ENCODE data around the gene RABGAP1L.
"Not testable (repeated sequence)": the region's sequence is repeated elsewhere in the genome, so short reads cannot be mapped to it uniquely, and the experiment has no call there.

Gene RABGAP1L

GRCh38 chr1:174244017-174244416 lies 84.7 kb downstream of the RABGAP1L start:
- no peak for DNase-seq

- no peak for DNase-seq
These were observed 88.2 kb downstream of the RABGAP1L start for GRCh38 chr1:174247472-174247871.

GRCh38 chr1:174248041-174248440 lies 88.7 kb downstream of the RABGAP1L start:
- DNase-seq, result no peak

GRCh38 chr1:174256386-174256785 lies 97.1 kb downstream of the RABGAP1L start:
- DNase-seq, result not testable (repeated sequence)

DNA sequence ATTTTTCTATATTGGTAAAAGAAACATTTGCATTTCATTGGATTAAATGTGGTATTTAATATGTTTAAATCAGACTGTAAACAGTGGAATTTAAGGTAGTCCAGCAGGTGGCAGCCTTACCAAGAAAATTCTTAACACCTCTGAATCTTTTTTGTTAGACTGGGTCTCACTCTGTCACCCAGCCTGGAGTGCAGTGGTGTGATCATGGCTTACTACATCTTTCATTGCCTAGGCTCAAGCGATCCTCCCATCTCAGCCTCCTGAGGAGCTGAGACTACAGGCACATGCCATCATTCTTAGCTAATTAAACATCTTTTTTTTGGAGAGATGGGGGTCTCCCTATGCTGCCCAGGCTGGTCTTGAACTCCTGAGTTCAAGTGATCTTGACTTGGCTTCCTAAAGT lies 98.8 kb downstream of the RABGAP1L start:
- peak; percentile 46 for DNase-seq

GRCh38 chr1:174262349-174263241 lies 103.3 kb downstream of the RABGAP1L start:
- peak; percentile 45 for DNase-seq

DNA sequence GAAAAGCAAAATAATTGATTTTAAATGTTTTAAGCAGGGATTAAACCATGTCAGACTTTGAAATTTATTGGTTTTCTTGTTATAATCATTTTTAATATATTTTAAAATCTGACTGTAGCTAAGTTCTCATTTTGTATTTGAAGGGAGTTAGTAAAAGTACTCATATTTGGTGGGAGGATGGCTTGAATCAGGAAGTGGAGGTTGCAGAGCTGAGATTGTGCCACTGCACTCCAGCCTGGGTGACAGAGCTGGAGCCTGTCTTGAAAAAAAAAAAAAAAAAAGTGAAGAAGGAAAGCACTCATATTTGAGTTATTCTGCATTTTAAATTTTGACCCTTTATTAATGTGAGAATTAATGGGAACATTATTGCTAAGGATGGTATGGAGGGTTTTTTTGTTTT lies 106.0 kb downstream of the RABGAP1L start:
- no peak for DNase-seq

DNA sequence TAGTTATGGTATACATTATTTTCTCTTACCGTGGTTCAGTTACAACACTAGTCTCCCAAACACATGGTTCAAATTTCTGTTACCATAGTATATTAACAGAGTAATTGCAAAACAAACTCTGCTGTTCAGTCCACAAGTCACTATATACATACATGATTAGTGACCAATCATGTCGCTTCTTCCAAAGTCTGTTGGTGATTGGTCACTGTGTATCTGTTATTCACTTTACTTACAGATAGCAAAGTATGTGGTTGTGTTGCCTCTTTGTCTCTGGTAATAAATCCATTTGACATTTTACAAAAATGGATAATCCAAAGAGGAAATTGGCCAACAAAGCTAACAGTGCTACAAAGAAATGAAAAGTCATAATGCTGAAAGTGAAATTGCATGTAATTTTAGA lies 107.2 kb downstream of the RABGAP1L start:
- no peak for DNase-seq

GRCh38 chr1:174266991-174267612 lies 107.8 kb downstream of the RABGAP1L start:
- no peak for DNase-seq

DNA sequence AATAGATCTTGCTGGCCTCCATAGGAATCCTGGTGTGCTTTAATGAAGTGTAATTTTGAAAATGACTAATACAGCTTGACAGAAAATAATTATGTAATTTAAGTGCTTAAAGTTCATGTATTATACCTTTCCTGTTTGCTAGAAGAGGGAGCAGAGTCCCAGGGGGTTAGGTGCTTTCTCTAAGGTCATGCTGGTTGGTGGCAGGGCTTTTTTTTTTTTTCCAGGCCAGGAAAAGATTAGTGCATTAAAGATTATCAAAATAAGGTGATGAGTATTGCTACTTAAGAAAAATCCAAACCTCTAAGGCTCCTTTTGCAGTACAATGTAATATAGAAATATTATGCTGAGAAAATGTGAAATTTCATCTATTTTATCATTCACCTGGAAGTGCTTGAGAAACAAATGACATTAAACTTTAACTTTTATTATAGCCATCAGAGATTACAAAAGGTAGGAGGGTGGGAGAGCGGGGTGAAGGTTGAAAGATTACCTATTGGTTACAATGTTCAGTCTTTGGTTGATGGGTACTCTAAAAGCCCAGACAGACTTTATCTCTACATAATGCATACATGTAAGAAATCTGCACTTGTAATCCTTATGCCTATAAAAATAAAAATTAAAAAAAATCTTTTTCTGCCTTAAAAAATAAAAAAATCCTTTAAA lies 110.8 kb downstream of the RABGAP1L start:
- DNase-seq, result no peak

DNA sequence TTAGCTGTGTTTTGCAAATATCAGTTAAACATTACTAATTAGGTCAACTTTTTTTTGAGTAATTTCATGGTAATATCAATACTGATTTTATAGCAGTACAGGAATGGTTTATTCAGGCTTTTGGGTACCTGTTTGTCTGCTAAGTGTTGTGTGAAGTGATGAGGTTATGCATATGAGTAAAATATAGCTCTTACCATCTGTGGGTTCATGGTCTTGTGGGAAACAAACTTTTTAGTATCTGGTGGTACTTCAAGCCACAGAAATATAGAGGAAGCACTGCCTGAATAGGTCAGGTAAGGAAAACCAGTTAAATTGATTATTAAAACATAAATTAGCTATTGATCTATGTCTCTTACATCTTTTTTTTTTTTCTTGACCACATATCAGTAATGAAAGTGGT lies 113.9 kb downstream of the RABGAP1L start:
- DNase-seq, result no peak

GRCh38 chr1:174273776-174274175 lies 114.5 kb downstream of the RABGAP1L start:
- no peak for DNase-seq

DNA sequence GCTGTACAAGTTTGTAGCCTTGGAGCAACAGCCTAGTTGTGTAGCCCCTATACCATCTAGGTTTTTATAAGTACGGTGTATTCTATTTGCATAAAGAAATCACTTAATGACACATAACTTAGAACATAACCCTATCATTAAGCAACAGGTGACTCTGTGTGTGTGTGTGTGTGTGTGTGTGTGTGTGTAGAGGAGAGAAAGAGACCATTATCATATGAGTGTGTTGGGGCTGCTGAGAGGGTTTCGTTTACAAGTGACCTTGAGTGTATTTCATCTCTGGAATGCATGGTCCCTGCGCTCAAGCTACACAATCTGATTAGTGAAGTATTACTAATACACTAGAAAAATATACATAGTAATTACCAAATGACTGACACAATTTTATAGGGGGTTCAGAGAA lies 115.1 kb downstream of the RABGAP1L start:
- DNase-seq, result no peak

DNA sequence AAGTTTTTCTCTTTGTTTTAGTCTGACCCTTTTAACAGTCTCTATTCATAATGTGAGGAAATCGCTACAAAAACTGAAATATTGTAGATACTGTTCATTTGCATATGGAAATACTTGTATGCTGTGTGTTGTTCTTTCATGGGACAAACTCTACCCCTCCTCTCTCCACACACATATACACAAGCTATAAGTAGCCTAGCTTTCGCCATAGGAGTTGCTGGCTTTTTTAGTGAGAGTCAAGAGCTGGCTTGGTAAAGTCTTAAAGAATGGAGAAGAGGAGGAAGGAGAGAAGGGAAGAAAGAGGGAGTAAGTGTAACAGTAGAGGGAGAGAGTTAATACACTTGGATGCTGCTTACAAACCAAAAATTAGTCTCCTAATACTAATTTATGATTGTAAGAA lies 115.6 kb downstream of the RABGAP1L start:
- no peak for DNase-seq

DNA sequence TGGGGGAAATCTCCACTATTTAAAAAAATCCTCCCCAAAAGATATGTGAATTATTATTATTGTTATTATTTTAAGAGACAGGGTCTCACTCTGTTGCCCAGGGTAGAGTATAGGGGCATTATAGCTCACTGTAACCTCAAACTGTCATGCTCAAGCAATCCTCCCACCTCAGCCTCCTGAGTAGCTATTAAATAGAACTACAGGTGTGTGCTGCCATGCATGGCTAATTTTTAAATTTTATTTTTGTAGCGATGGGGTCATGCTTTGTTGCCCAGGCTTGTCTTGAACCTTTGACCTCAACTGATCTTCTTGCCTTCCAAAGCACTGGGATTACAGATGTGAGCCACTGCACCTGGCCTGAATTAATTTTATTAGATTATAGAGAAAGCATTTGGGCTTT lies 116.8 kb downstream of the RABGAP1L start:
- DNase-seq, result no peak

- DNase-seq, result no peak
These were observed 124.7 kb downstream of the RABGAP1L start for GRCh38 chr1:174284052-174284451.

- DNase-seq, result no peak
These were observed 126.7 kb downstream of the RABGAP1L start for GRCh38 chr1:174286042-174286441.

DNA sequence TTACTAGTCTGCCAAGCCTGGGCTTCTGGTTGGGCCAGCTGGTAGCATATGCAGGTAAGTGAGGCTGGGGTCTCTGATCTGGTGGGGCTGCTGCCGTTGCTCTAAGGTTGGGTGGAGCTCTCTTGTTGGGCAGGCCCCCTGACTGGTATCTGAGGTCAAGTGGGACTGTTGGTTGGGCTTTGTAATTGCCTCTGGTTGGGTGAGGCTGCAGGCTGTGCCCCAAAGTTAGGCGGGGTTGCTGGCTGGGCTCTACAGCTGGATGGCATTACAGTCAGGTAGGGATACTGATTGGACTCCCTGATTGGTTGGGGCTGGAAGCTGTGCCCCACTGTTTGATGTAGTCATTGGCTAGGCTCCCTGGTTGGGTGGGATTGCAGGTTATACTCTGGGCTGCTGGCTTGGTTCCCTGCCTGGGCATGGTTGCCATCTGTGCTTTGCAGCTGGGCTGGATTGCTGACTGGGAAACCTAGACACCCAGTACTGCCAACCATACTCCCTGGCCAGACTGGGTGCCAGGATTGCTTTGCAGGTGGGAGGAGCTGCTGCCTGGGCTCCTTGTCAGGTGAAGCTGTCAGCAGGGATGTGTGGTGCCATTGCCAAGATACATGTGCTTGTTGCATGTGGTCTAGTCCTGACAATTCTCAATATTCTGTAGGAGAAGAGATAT lies 130.5 kb downstream of the RABGAP1L start:
- no peak for DNase-seq

- no peak for DNase-seq
These were observed 131.7 kb downstream of the RABGAP1L start for GRCh38 chr1:174291059-174291458.

- no peak for DNase-seq
These were observed 137.0 kb downstream of the RABGAP1L start for GRCh38 chr1:174296309-174296708.

- DNase-seq, result no peak
These were observed 138.0 kb downstream of the RABGAP1L start for GRCh38 chr1:174297351-174297750.

GRCh38 chr1:174301295-174302077 lies 142.2 kb downstream of the RABGAP1L start:
- no peak for DNase-seq

Data from fibroblast of skin of back (primary cell).